HCT116 (cell line): ENCODE measurements around the gene PHOSPHO1. TPM values are rescaled to one million over a fixed set of nuclear protein-coding genes. Genes with fewer than 3 reads are reported as not detected.

ENCODE experiments used
- ATAC-seq: fragments of 200-7000 bp; cut with Tn5 transposase; 2 replicates; pipeline ENCODE4 v1.9.1; 2020; ENCODE audit warnings: mild to moderate bottlenecking, moderate library complexity
- BruUV-seq: library from RNA; stranded (reverse); fragments of 400-500 nt; replicated peaks from 2 replicates; lab custom pipeline; 2021; lab: Mats Ljungman, UMichigan
- CTCF ChIA-PET: fragments of 300-600 bp; sonication (Branson Sonifier 250); formaldehyde crosslinking; loops from one replicate; lab custom pipeline; 2021; ENCODE audit warnings: antibody characterized with exemption; lab: Charles Lee
- POLR2A ChIA-PET: fragments of 300-600, 350-600 bp; sonication (Branson Sonifier 250); formaldehyde crosslinking; loops from one replicate; lab custom pipeline; 2021; ENCODE audit warnings: antibody characterized with exemption; lab: Charles Lee
- RAD21 ChIA-PET, 2 experiments: fragments of 300-600 bp; sonication (Branson Sonifier 250); formaldehyde crosslinking; loops; one replicate each; lab custom pipeline; 2023; ENCODE audit warnings: low total read pairs in 2 of 2; ENCODE audit not compliant: uncharacterized antibody in 2 of 2, unreplicated experiment in 2 of 2, low non-redundant PET in 1 of 2; lab: Charles Lee
- DNase-seq: peaks from one replicate; pipeline ENCODE4 v3.0.0-alpha.2; 2010; ENCODE audit warnings: low read depth, low spot score
- H2AFZ ChIP-seq: fragments of 200-600 bp; shearing (Covaris generic), sonication (generic); 2 replicates; pipeline ENCODE4 v1.6.1; 2017; ENCODE audit warnings: low read depth, mixed run types, mixed read lengths, antibody characterized with exemption, low read length; ENCODE audit not compliant: poor library complexity, severe bottlenecking
- H3K27ac ChIP-seq: 2 replicates; pipeline ENCODE4 v1.5.1; 2012; ENCODE audit warnings: low read depth, low read length
- H3K27me3 ChIP-seq: fragments of 200-600 bp; sonication (generic); 2 replicates; pipeline ENCODE4 v1.6.1; 2016; ENCODE audit warnings: mixed run types, low read length, mixed read lengths; ENCODE audit not compliant: insufficient read depth
- H3K36me3 ChIP-seq, 2 experiments: fragments of 200-500 bp in 1 of 2; fragments of 200-600 bp in 1 of 2; sonication (Bioruptor generic) in 1 of 2; sonication (generic) in 1 of 2; 2 replicates each; pipeline versions ENCODE4 v1.5.1 to v1.6.1; 2014 to 2016; ENCODE audit warnings: low read length in 2 of 2, inconsistent platforms in 1 of 2, mixed read lengths in 1 of 2, mixed run types in 1 of 2; ENCODE audit not compliant: insufficient read depth in 2 of 2, control insufficient read depth in 1 of 2
- H3K4me1 ChIP-seq, 2 experiments: fragments of 200-600 bp in 1 of 2; sonication (generic) in 1 of 2; 2 replicates each; pipeline versions ENCODE4 v1.5.1 to v1.6.1; 2012 to 2017; ENCODE audit warnings: low read length in 2 of 2, inconsistent platforms in 1 of 2, mild to moderate bottlenecking in 1 of 2, mixed read lengths in 1 of 2, mixed run types in 1 of 2, moderate library complexity in 1 of 2; ENCODE audit not compliant: insufficient read depth in 2 of 2, control insufficient read depth in 1 of 2
- H3K4me2 ChIP-seq: fragments of 200-600 bp; sonication (generic); 2 replicates; pipeline ENCODE4 v1.6.1; 2017; ENCODE audit warnings: mixed run types, low read length, mixed read lengths
- H3K4me3 ChIP-seq, 2 experiments: fragments of 200-600 bp in 1 of 2; sonication (generic) in 1 of 2; replicated peaks in 1 of 2; 2 replicates each; pipeline ENCODE4 v1.5.1; 2011 to 2016; ENCODE audit warnings: low read length in 2 of 2, control low read depth in 1 of 2, low read depth in 1 of 2, mild to moderate bottlenecking in 1 of 2, mixed read lengths in 1 of 2, mixed run types in 1 of 2
- H3K79me2 ChIP-seq: fragments of 200-600 bp; sonication (generic); 2 replicates; pipeline ENCODE4 v1.6.1; 2017; ENCODE audit warnings: mild to moderate bottlenecking, mixed run types, low read length, moderate library complexity, mixed read lengths; ENCODE audit not compliant: insufficient read depth
- H3K9ac ChIP-seq: fragments of 200-600 bp; sonication (generic); 2 replicates; pipeline ENCODE4 v1.6.1; 2016; ENCODE audit warnings: low read length, mixed read lengths
- H3K9me2 ChIP-seq: fragments of 200-600 bp; sonication (generic), shearing (Covaris generic); 2 replicates; pipeline ENCODE4 v1.6.1; 2017; ENCODE audit warnings: mixed run types, mild to moderate bottlenecking, moderate library complexity; ENCODE audit not compliant: insufficient read depth
- H3K9me3 ChIP-seq, 2 experiments: fragments of 200-500 bp in 1 of 2; fragments of 200-600 bp in 1 of 2; sonication (Bioruptor generic) in 1 of 2; sonication (generic) in 1 of 2; 2 replicates each; pipeline ENCODE4 v1.6.1; 2014 to 2017; ENCODE audit warnings: low read length in 2 of 2, mixed read lengths in 2 of 2, inconsistent platforms in 1 of 2, low read depth in 1 of 2, mild to moderate bottlenecking in 1 of 2, mixed run types in 1 of 2, moderate library complexity in 1 of 2; ENCODE audit not compliant: control insufficient read depth in 1 of 2, insufficient read depth in 1 of 2
- H4K20me1 ChIP-seq: fragments of 200-600 bp; sonication (generic), shearing (Covaris generic); 2 replicates; pipeline ENCODE4 v1.6.1; 2017; ENCODE audit warnings: mixed run types, mild to moderate bottlenecking, moderate library complexity; ENCODE audit not compliant: insufficient read depth
- CEBPB ChIP-seq: IDR thresholded peaks from 2 replicates; pipeline ENCODE4 v1.6.1; 2012; ENCODE audit warnings: low read depth
- ELF1 ChIP-seq: IDR thresholded peaks from 2 replicates; pipeline ENCODE4 v1.6.1; 2012; ENCODE audit warnings: low read depth, borderline replicate concordance
- JUND ChIP-seq: IDR thresholded peaks from 2 replicates; pipeline ENCODE4 v1.6.1; 2012
- POLR2A ChIP-seq: IDR thresholded peaks from 2 replicates; pipeline ENCODE4 v1.7.0; 2011; ENCODE audit warnings: borderline replicate concordance; ENCODE audit not compliant: insufficient read depth, insufficient read length; ENCODE audit errors: extremely low read depth
- POLR2AphosphoS5 ChIP-seq: IDR thresholded peaks from 2 replicates; pipeline ENCODE4 v1.6.1; 2011; ENCODE audit warnings: mild to moderate bottlenecking, low read depth, low read length, moderate library complexity
- REST ChIP-seq: IDR thresholded peaks from 2 replicates; pipeline ENCODE4 v1.6.1; 2012; ENCODE audit warnings: low read depth
- SIN3A ChIP-seq: IDR thresholded peaks from 2 replicates; pipeline ENCODE4 v1.6.1; 2012; ENCODE audit warnings: low read depth
- YY1 ChIP-seq: IDR thresholded peaks from 2 replicates; pipeline ENCODE4 v1.6.1; 2011; ENCODE audit warnings: low read length, low read depth, moderate library complexity, mild to moderate bottlenecking; ENCODE audit not compliant: insufficient replicate concordance; ENCODE audit errors: extremely low read depth
- ZFX ChIP-seq: fragments of 450-650 bp; IDR thresholded peaks from 2 replicates; pipeline ENCODE4 v1.6.1; 2017
- ZNF274 ChIP-seq: fragments of 200-500 bp; sonication (Bioruptor generic); IDR thresholded peaks from 2 replicates; pipeline ENCODE4 v1.6.1; 2014; ENCODE audit warnings: mild to moderate bottlenecking, low read depth, low read length, inconsistent platforms
- intact Hi-C: fragments of 100-400 bp; cut with micrococcal nuclease; formaldehyde crosslinking; loops from 2 replicates; pipeline ENCODE4 v1.10.0; 2022
- total RNA-seq: library from RNA; stranded (reverse); gene quantifications from one replicate; pipeline ENCODE4 v1.2.1, GENCODE V29; 2021; ENCODE audit not compliant: unreplicated experiment
- TF ChIP-seq, protein P1 (sequence below): IDR thresholded peaks from 2 replicates; pipeline ENCODE4 v1.6.1; 2012

Gene PHOSPHO1
- total RNA-seq, 1 experiment from 2014 or later: 3.0 TPM

- Histone ChIP-seq H3K9ac (no peak overlapping the region), H3K4me3 (no peak overlapping the region), H3K4me2 (no peak overlapping the region), H3K9me3 (no peaks in the 10 kb centered on the region), H2AFZ (no peak overlapping the region), H3K79me2 (no peaks in the 10 kb centered on the region), H4K20me1 (no peaks in the 10 kb centered on the region), H3K36me3 (no peaks in the 10 kb centered on the region), H3K27me3 (no peaks in the 10 kb centered on the region), H3K27ac (no peak overlapping the region), H3K4me1 (peaks cover 0 to 11% of the 10 kb centered on the region in 2 experiments; a peak in 2 of 4 replicates), H3K9me2 (no peaks in the 10 kb centered on the region)
- POLR2A ChIA-PET: interaction anchor here (1.3 kb wide), 1 partner anchor 21 kb away, joined by 3 read pairs; no protein-coding TSS in a partner anchor
- CTCF ChIA-PET: interaction anchor here (1.4 kb wide), 1 partner anchor 16 kb away, joined by 3 read pairs; no protein-coding TSS in a partner anchor
- DNase-seq (no peak), ATAC-seq (no peak)
- BruUV-seq: no TSS peak
- intact Hi-C loops: no loop called here
- TF ChIP-seq ZNF274: no peak
- TF ChIP-seq YY1: no peak
- TF ChIP-seq ELF1: no peak
- no peak for TF ChIP-seq JUND
- no peak for TF ChIP-seq POLR2A
- no peak for TF ChIP-seq CEBPB
- no peak for TF ChIP-seq REST
- no peak for TF ChIP-seq POLR2AphosphoS5
- TF ChIP-seq ZFX: no peak
- no peak for TF ChIP-seq SIN3A
- TF ChIP-seq, protein P1, sequence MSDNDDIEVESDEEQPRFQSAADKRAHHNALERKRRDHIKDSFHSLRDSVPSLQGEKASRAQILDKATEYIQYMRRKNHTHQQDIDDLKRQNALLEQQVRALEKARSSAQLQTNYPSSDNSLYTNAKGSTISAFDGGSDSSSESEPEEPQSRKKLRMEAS: no peak
- RAD21 ChIA-PET: no interaction called here
These were observed 17.2 kb downstream of the PHOSPHO1 start for GRCh38 chr17:49213399-49213798.
